Stomach smooth muscle (tissue), 2 donors: ENCODE results near the gene PRKAA2.
A peak's percentile ranks its signal among the peaks of the same experiment; 100 is the strongest.
"Not testable (repeated sequence)": the region's sequence is repeated elsewhere in the genome, so short reads cannot be mapped to it uniquely, and the experiment has no call there.

ENCODE experiments used
- H3K27ac ChIP-seq: one replicate; pipeline ENCODE4 v1.7.0; 2013; ENCODE audit warnings: mild to moderate bottlenecking, low read length, inconsistent platforms
- H3K27me3 ChIP-seq, 2 donors: one replicate each; pipeline ENCODE4 v1.7.0; 2013; ENCODE audit warnings: low read length in 2 of 2; ENCODE audit not compliant: insufficient read depth in 2 of 2, control insufficient read depth in 1 of 2
- H3K36me3 ChIP-seq, 2 donors: one replicate each; pipeline ENCODE4 v1.7.0; 2013; ENCODE audit warnings: low read length in 2 of 2; ENCODE audit not compliant: control insufficient read depth in 2 of 2, insufficient read depth in 2 of 2
- H3K4me1 ChIP-seq: one replicate; pipeline ENCODE4 v1.7.0; 2013; ENCODE audit warnings: low read length; ENCODE audit not compliant: control insufficient read depth, insufficient read depth
- H3K4me3 ChIP-seq, 2 donors: one replicate each; pipeline ENCODE4 v1.7.0; 2013; ENCODE audit warnings: low read length in 2 of 2
- H3K9ac ChIP-seq, 2 donors: one replicate each; pipeline ENCODE4 v1.7.0; 2013; ENCODE audit warnings: low read length in 2 of 2, mild to moderate bottlenecking in 1 of 2
- H3K9me3 ChIP-seq, 2 donors: one replicate each; pipeline ENCODE4 v1.7.0; 2013; ENCODE audit warnings: low read length in 2 of 2; ENCODE audit not compliant: control insufficient read depth in 2 of 2
- donor health status: healthy.
- donor health status: Pancreatic carcinoma.

Gene PRKAA2

DNA sequence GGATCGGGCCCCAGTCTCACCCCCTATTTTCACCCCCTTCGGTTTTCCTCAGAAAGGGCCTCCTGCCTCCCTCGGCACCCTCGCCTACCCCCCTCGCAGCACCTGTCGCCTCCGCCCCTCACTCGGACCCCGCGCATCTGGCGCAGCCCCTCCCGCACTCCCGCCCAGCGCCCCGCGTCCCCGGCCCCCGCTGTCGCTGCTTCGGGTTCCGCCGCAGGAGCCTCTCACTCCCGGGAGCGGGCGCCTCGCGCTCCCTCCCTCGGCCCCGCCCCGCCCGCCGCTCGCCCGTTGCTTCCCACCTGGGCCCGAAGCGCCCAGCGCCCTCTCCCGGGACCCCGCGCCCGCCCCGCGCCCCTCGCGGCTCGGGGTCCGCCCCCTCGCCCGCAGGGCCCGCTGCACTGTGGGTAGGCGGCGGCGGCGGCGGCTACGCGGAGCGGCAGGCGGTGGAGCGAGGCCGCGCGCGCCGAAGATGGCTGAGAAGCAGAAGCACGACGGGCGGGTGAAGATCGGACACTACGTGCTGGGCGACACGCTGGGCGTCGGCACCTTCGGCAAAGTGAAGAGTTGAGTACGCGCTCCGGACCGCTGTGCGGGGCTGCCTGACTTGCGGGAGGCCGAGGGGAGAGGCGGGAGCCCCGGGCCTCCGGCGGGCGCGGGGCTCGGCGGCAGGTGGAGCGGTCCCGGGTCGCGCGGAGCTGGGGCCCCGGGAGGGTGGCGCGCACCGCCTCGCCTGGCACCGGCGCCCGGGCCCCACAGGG is at the start of gene PRKAA2:
Gene PRKAA2 (plus strand): TSS at position 396 of the 758 bp plus-strand sequence. CDS start 74 bp downstream, at position 470.
- Histone ChIP-seq H3K27me3 (no peaks in the 10 kb centered on the region), H3K27ac (peak within 1 kb of the TSS; percentile 65), H3K36me3 (no peaks in the 10 kb centered on the region), H3K9me3 (no peaks in the 10 kb centered on the region), H3K4me1 (no peaks in the 10 kb centered on the region), H3K9ac (peak within 1 kb of the TSS; percentile 79 to 80), H3K4me3 (peak within 1 kb of the TSS; percentile 83 to 91)

- H3K36me3 ChIP-seq, H3K4me1 ChIP-seq, H3K9ac ChIP-seq, H3K4me3 ChIP-seq, H3K9me3 ChIP-seq, H3K27ac ChIP-seq, H3K27me3 ChIP-seq: not testable (repeated sequence)
Measured at GRCh38 chr1:56595397-56596191, 49.5 kb upstream of the PRKAA2 start.

DNA sequence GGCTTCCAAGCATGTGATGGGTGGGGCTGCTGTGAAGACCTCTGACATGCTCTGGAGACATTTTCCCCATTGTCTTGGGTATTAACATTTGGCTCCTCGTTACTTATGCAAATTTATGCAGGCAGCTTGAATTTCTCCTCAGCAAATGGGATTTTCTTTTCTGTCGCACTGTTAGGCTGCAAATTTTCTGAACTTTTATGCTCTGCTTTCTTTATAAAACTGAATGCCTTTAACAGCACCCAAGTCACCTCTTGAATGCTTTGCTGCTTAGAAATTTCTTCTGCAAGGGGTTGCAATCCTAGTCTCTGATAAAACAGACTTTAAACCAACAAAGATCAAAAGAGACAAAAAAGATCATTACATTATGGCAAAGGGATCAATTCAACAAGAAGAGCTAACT is 35.0 kb upstream of the PRKAA2 start:
- not testable (repeated sequence) for H3K9ac ChIP-seq, H3K27me3 ChIP-seq, H3K27ac ChIP-seq, H3K4me1 ChIP-seq, H3K9me3 ChIP-seq, H3K4me3 ChIP-seq, H3K36me3 ChIP-seq

GRCh38 chr1:56610770-56611169 is 34.3 kb upstream of the PRKAA2 start:
- not testable (repeated sequence) for H3K36me3 ChIP-seq, H3K27me3 ChIP-seq, H3K9ac ChIP-seq, H3K4me1 ChIP-seq, H3K4me3 ChIP-seq, H3K27ac ChIP-seq, H3K9me3 ChIP-seq

GRCh38 chr1:56617141-56617540 is 28.0 kb upstream of the PRKAA2 start:
- Histone ChIP-seq H3K4me3 (no peak overlapping the region), H3K27ac (no peak overlapping the region), H3K36me3 (no peaks in the 10 kb centered on the region), H3K4me1 (no peaks in the 10 kb centered on the region), H3K9ac (no peak overlapping the region), H3K27me3 (no peaks in the 10 kb centered on the region), H3K9me3 (no peaks in the 10 kb centered on the region)

GRCh38 chr1:56625819-56626440 is 19.2 kb upstream of the PRKAA2 start:
- Histone ChIP-seq H3K36me3 (no peaks in the 10 kb centered on the region), H3K4me1 (no peaks in the 10 kb centered on the region), H3K27me3 (no peaks in the 10 kb centered on the region), H3K9ac (no peak overlapping the region), H3K4me3 (no peak overlapping the region), H3K27ac (no peak overlapping the region), H3K9me3 (no peaks in the 10 kb centered on the region)

GRCh38 chr1:56626546-56626945 is 18.6 kb upstream of the PRKAA2 start:
- Histone ChIP-seq H3K4me1 (no peaks in the 10 kb centered on the region), H3K27ac (no peak overlapping the region)

GRCh38 chr1:56627019-56627635 is 18.0 kb upstream of the PRKAA2 start:
- no peaks in the 10 kb centered on the region for H3K4me1 ChIP-seq
- H3K27me3 ChIP-seq = no peaks in the 10 kb centered on the region
- no peaks in the 10 kb centered on the region for H3K36me3 ChIP-seq
- H3K4me3 ChIP-seq = no peak overlapping the region
- no peak overlapping the region for H3K9ac ChIP-seq
- H3K9me3 ChIP-seq = no peaks in the 10 kb centered on the region
- H3K27ac ChIP-seq = no peak overlapping the region

More at GRCh38 chr1:56626546-56626945, 18.6 kb upstream of the PRKAA2 start:
- no peaks in the 10 kb centered on the region for H3K9me3 ChIP-seq
- no peak overlapping the region for H3K9ac ChIP-seq
- H3K4me3 ChIP-seq = no peak overlapping the region
- no peaks in the 10 kb centered on the region for H3K36me3 ChIP-seq
- no peaks in the 10 kb centered on the region for H3K27me3 ChIP-seq

DNA sequence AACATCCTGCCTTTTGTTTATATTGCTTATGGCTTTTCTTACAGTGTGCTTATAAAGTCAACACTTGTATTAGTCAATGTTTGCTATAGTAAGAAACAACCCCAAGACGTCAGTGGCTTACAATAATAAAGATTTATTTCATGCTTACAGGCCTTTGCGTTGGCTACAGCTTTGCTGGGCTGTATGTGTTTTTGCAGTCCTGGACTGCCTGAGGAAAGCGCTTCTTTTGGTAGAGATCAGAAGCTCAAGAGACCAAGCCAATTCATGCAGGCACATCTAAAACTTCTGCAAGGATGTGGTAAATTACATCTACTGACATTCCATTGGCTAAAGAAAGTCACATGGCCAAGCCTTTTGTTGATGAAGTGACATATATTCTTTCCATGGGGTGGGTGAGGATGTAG is 17.5 kb upstream of the PRKAA2 start:
- no peak overlapping the region for H3K27ac ChIP-seq
- H3K4me3 ChIP-seq = no peak overlapping the region
- no peaks in the 10 kb centered on the region for H3K36me3 ChIP-seq
- no peaks in the 10 kb centered on the region for H3K9me3 ChIP-seq
- H3K4me1 ChIP-seq = no peaks in the 10 kb centered on the region
- H3K27me3 ChIP-seq = no peaks in the 10 kb centered on the region
- no peak overlapping the region for H3K9ac ChIP-seq

GRCh38 chr1:56630786-56631185 is 14.3 kb upstream of the PRKAA2 start:
- H3K36me3 ChIP-seq = no peaks in the 10 kb centered on the region
- H3K9me3 ChIP-seq = no peaks in the 10 kb centered on the region
- H3K4me1 ChIP-seq = no peaks in the 10 kb centered on the region
- no peak overlapping the region for H3K4me3 ChIP-seq
- H3K9ac ChIP-seq = no peak overlapping the region
- H3K27me3 ChIP-seq = no peaks in the 10 kb centered on the region
- H3K27ac ChIP-seq = no peak overlapping the region
